Peyer's patch (tissue), 4 donors: ENCODE results near the gene ECT2L. TPM values are rescaled to one million over a fixed set of nuclear protein-coding genes. Genes with fewer than 3 reads are reported as not detected.

ENCODE experiments used
- DNase-seq, 3 donors: peaks; one replicate each; pipeline ENCODE4 v3.0.0-alpha.2; 2017 to 2019
- H3K27ac ChIP-seq, 4 donors: fragments of 200-600 bp; sonication (generic); one replicate each; pipeline ENCODE4 v1.5.1; 2016 to 2019
- H3K27me3 ChIP-seq, 2 donors: fragments of 200-600 bp; sonication (generic); one replicate each; pipeline ENCODE4 v1.5.1; 2019
- H3K36me3 ChIP-seq, 3 donors: fragments of 200-600 bp; sonication (generic); one replicate each; pipeline ENCODE4 v1.5.1; 2016 to 2019
- H3K4me1 ChIP-seq, 4 donors: fragments of 200-600 bp; sonication (generic); one replicate each; pipeline ENCODE4 v1.5.1; 2016 to 2019
- H3K4me3 ChIP-seq, 4 donors: fragments of 200-600 bp; sonication (generic); 1 replicate in 3 of 4; 2 replicates in 1 of 4; pipeline ENCODE4 v1.5.1; 2016 to 2019; ENCODE audit warnings: mild to moderate bottlenecking in 1 of 4
- H3K9me3 ChIP-seq, 4 donors: fragments of 200-600 bp; sonication (generic); one replicate each; pipeline ENCODE4 v1.5.1; 2016 to 2019; ENCODE audit warnings: mild to moderate bottlenecking in 1 of 4
- CTCF ChIP-seq, 6 experiments: fragments of 450-650 bp in 4 of 6; fragments of 200-600 bp in 2 of 6; sonication (generic) in 1 of 6; IDR thresholded peaks; one replicate each; pipeline ENCODE4 v1.5.1; 2017 to 2019; ENCODE audit warnings: antibody characterized with exemption in 6 of 6, mild to moderate bottlenecking in 3 of 6, moderate library complexity in 1 of 6
- POLR2A ChIP-seq, 2 donors: fragments of 450-650 bp; IDR thresholded peaks; one replicate each; pipeline ENCODE4 v1.5.1; 2017; ENCODE audit warnings: antibody characterized with exemption in 2 of 2, mild to moderate bottlenecking in 2 of 2, moderate library complexity in 2 of 2
- total RNA-seq, 4 donors: library from RNA; depleted of rRNA; stranded (reverse); fragments of >200 nt; gene quantifications; one replicate each; pipeline ENCODE4 v1.1.0, GENCODE V29; 2016

Gene ECT2L
- total RNA-seq, 4 donors from 2014 or later, result 0.27 TPM; not detected in 3

GRCh38 chr6:138824482-138825144 lies 28.7 kb downstream of the ECT2L start:
- Histone ChIP-seq H3K9me3 (no peaks in the 10 kb centered on the region), H3K27me3 (no peaks in the 10 kb centered on the region), H3K4me3 (no peak overlapping the region), H3K36me3 (no peaks in the 10 kb centered on the region), H3K27ac (no peak overlapping the region), H3K4me1 (no peaks in the 10 kb centered on the region)
- DNase-seq, result no peak
- TF ChIP-seq CTCF (IDR thresholded peaks at IDR 0.05), result no peak
- TF ChIP-seq POLR2A (IDR thresholded peaks at IDR 0.05), result no peak

- Histone ChIP-seq H3K4me3 (no peak overlapping the region), H3K27ac (no peak overlapping the region), H3K36me3 (no peaks in the 10 kb centered on the region), H3K27me3 (no peaks in the 10 kb centered on the region), H3K4me1 (no peaks in the 10 kb centered on the region), H3K9me3 (no peaks in the 10 kb centered on the region)
- no peak for TF ChIP-seq CTCF (IDR thresholded peaks at IDR 0.05)
- no peak for TF ChIP-seq POLR2A (IDR thresholded peaks at IDR 0.05)
- DNase-seq, result no peak
Observed at GRCh38 chr6:138830248-138830647, 34.4 kb downstream of the ECT2L start.

GRCh38 chr6:138832182-138832581 lies 36.3 kb downstream of the ECT2L start:
- Histone ChIP-seq H3K4me3 (no peak overlapping the region), H3K27ac (no peak overlapping the region), H3K4me1 (no peaks in the 10 kb centered on the region), H3K27me3 (no peaks in the 10 kb centered on the region), H3K36me3 (no peaks in the 10 kb centered on the region), H3K9me3 (no peaks in the 10 kb centered on the region)
- TF ChIP-seq POLR2A (IDR thresholded peaks at IDR 0.05) (no peak), CTCF (IDR thresholded peaks at IDR 0.05) (no peak)
- DNase-seq, result no peak

- no peaks in the 10 kb centered on the region for H3K27me3 ChIP-seq
- H3K27ac ChIP-seq, result no peak overlapping the region
- no peaks in the 10 kb centered on the region for H3K4me1 ChIP-seq
- DNase-seq, result no peak
- no peaks in the 10 kb centered on the region for H3K36me3 ChIP-seq
- no peak overlapping the region for H3K4me3 ChIP-seq
- TF ChIP-seq CTCF (IDR thresholded peaks at IDR 0.05), result no peak
- no peak for TF ChIP-seq POLR2A (IDR thresholded peaks at IDR 0.05)
- H3K9me3 ChIP-seq, result no peaks in the 10 kb centered on the region
Observed at GRCh38 chr6:138833816-138834539, 38.1 kb downstream of the ECT2L start.

- no peaks in the 10 kb centered on the region for H3K4me1 ChIP-seq
- H3K36me3 ChIP-seq, result no peaks in the 10 kb centered on the region
- no peaks in the 10 kb centered on the region for H3K9me3 ChIP-seq
- TF ChIP-seq POLR2A (IDR thresholded peaks at IDR 0.05) (no peak), CTCF (IDR thresholded peaks at IDR 0.05) (no peak)
- no peaks in the 10 kb centered on the region for H3K27me3 ChIP-seq
- DNase-seq, result no peak
- no peak overlapping the region for H3K27ac ChIP-seq
- H3K4me3 ChIP-seq, result no peak overlapping the region
Observed at GRCh38 chr6:138837246-138837645, 41.4 kb downstream of the ECT2L start.
